GM12878 (cell line): ENCODE results near the gene NR2F6. TPM values are rescaled to one million over a fixed set of nuclear protein-coding genes. Genes with fewer than 3 reads are reported as not detected.

Experiments
- ATAC-seq: fragments of 200-7000 bp; cut with Tn5 transposase; 3 replicates; pipeline ENCODE4 v1.9.1; 2020; ENCODE audit warnings: mild to moderate bottlenecking, moderate library complexity
- BruUV-seq: library from RNA; stranded (reverse); fragments of 400-500 nt; replicated peaks from 2 replicates; lab custom pipeline; 2021; lab: Mats Ljungman, UMichigan
- CTCF ChIA-PET: fragments of 300-600 bp; sonication (Branson Sonifier 250); formaldehyde crosslinking; extraction: SDS; loops from one replicate; lab custom pipeline; 2021; ENCODE audit warnings: inconsistent platforms; lab: Yijun Ruan, JAX
- POLR2A ChIA-PET: fragments of 350-600 bp; formaldehyde crosslinking; extraction: SDS; loops from one replicate; lab custom pipeline; 2021; ENCODE audit warnings: inconsistent platforms; lab: Charles Lee
- RAD21 ChIA-PET: fragments of 300-600 bp; sonication (Branson Sonifier 250); formaldehyde crosslinking; loops from one replicate; lab custom pipeline; 2023; ENCODE audit warnings: antibody characterized with exemption; ENCODE audit not compliant: unreplicated experiment; lab: Charles Lee
- SMC1A ChIA-PET: fragments of 300-600 bp; sonication (Branson Sonifier 250); formaldehyde crosslinking; loops from one replicate; lab custom pipeline; 2023; ENCODE audit not compliant: unreplicated experiment, uncharacterized antibody; lab: Charles Lee
- DNase-seq: peaks from one replicate; pipeline ENCODE4 v3.0.0-alpha.2; 2011; ENCODE audit warnings: low read depth, low spot score
- FAIRE-seq: peaks from 3 replicates; lab custom pipeline; 2011; peaks lifted over from hg19 to GRCh38; lab: Jason Lieb, UNC
- H2AFZ ChIP-seq: 2 replicates; pipeline ENCODE4 v1.6.0; 2011; ENCODE audit warnings: low read depth, low read length, control low read depth; ENCODE audit not compliant: control insufficient read depth
- H3K27ac ChIP-seq: 2 replicates; pipeline ENCODE4 v1.5.1; 2011; ENCODE audit warnings: control low read depth; ENCODE audit not compliant: control insufficient read depth, insufficient read depth
- H3K27me3 ChIP-seq, 2 experiments: replicated peaks in 1 of 2; 2 replicates each; pipeline versions ENCODE4 v1.6.0 to v1.6.1; 2011; ENCODE audit warnings: low read length in 1 of 2; ENCODE audit not compliant: control insufficient read depth in 2 of 2, insufficient read depth in 2 of 2
- H3K36me3 ChIP-seq, 2 experiments: 2 replicates each; pipeline ENCODE4 v1.5.1; 2011; ENCODE audit warnings: low read length in 1 of 2; ENCODE audit not compliant: control insufficient read depth in 2 of 2, insufficient read depth in 2 of 2
- H3K4me1 ChIP-seq: 2 replicates; pipeline ENCODE4 v1.6.1; 2011; ENCODE audit warnings: mild to moderate bottlenecking, low read length, moderate library complexity, mixed read lengths; ENCODE audit not compliant: control insufficient read depth, insufficient read depth
- H3K4me2 ChIP-seq: 2 replicates; pipeline ENCODE4 v1.6.0; 2011; ENCODE audit warnings: control low read depth; ENCODE audit not compliant: control insufficient read depth, insufficient read depth
- H3K4me3 ChIP-seq: fragments of 200-600 bp; sonication (generic); 2 replicates; pipeline ENCODE4 v1.5.1; 2016
- H3K79me2 ChIP-seq: 2 replicates; pipeline ENCODE4 v1.6.0; 2011; ENCODE audit warnings: low read length; ENCODE audit not compliant: control insufficient read depth, insufficient read depth
- H3K9ac ChIP-seq: 2 replicates; pipeline ENCODE4 v1.8.0; 2011; ENCODE audit warnings: low read length, control low read depth, mixed read lengths; ENCODE audit not compliant: control insufficient read depth, insufficient read depth
- H3K9me3 ChIP-seq: replicated peaks from 3 replicates; pipeline ENCODE4 v1.5.1; 2011; ENCODE audit warnings: mild to moderate bottlenecking, low read length; ENCODE audit not compliant: control insufficient read depth, insufficient read depth
- H4K20me1 ChIP-seq: 2 replicates; pipeline ENCODE4 v1.6.0; 2011; ENCODE audit not compliant: control insufficient read depth, insufficient read depth
- WGBS: methylation state at CpG from one replicate; pipeline ENCODE4 v1.1.6; 2016; ENCODE audit warnings: low lambda C conversion rate; ENCODE audit not compliant: insufficient replicate concordance, insufficient coverage; ENCODE audit errors: missing lambda C conversion rate; 5-methylcytosine and 5-hydroxymethylcytosine counted together
- in situ Hi-C: fragments of 300-500 bp; cut with MboI; formaldehyde crosslinking; loops from 9 replicates; pipeline ENCODE4 v1.14.3; 2018; ENCODE audit warnings: mixed read lengths
- intact Hi-C: fragments of 100-400 bp; cut with micrococcal nuclease; formaldehyde crosslinking; loops from one replicate; pipeline ENCODE4 v1.14.2; 2022; ENCODE audit not compliant: unreplicated experiment
- polyA plus RNA-seq, 11 experiments: library from polyadenylated mRNA; depleted of rRNA in 4 of 11; unstranded in 6 of 11; stranded (reverse) in 5 of 11; fragments of >200 nt; fragmentation: Nextera tagmentation in 4 of 11; fragmentation: Illumina TruSeq in 1 of 11; extraction: Ambion mirVana in 4 of 11; extraction: Trizol in 1 of 11; gene quantifications; 1 replicate in 1 of 11; 2 replicates in 10 of 11; pipeline versions ENCODE4 v1.2.1 to v1.2.3, GENCODE V29; 2011 to 2016; ENCODE audit warnings: inconsistent platforms in 2 of 11, missing spikeins in 2 of 11, low read depth in 1 of 11
- total RNA-seq, 4 experiments: library from RNA; depleted of rRNA in 3 of 4; stranded (reverse); fragments of >200 nt in 3 of 4; fragmentation: Illumina TruSeq in 1 of 4; extraction: Trizol in 1 of 4; gene quantifications; 2 replicates each; pipeline versions ENCODE4 v1.2.1 to v1.2.3, GENCODE V29; 2013 to 2021
- TF ChIP-seq, protein P1 (sequence below): IDR thresholded peaks from 2 replicates; pipeline ENCODE4 v1.6.1; 2012; ENCODE audit warnings: low read depth, low read length, improper control_type of control experiment
- TF ChIP-seq, protein P2 (sequence below): IDR thresholded peaks from 2 replicates; pipeline ENCODE4 v1.6.1; 2011; ENCODE audit warnings: borderline replicate concordance, low read depth, mild to moderate bottlenecking, moderate library complexity, low read length; ENCODE audit not compliant: insufficient read depth, poor library complexity, severe bottlenecking

The NR2F6 gene
- total and polyA plus RNA-seq, 10 of the 15 experiments (the other 5 are each of a cell fraction or from before 2014, with no cell fraction given): 0.18 to 15.5 (median 6.1) TPM

DNA sequence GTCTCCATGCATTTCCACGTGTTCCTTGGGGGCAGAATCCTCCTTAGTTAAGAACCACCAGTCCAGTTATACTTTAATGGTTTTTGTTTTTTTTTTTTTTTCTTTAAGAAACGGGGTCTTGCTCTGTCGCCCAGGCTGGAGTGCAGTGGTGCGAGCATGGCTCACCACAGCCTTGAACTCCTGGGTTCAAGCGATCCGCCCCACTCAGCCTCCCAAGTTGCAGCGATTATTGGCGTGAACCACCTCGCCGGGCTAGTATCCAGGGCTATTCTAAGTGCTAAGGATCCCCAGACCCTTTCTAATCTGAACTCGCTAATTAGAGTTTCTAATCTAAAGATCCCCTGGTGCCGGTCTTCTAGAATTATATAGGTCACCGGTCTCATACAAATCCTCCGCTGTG lies 47.9 kb upstream of the NR2F6 start:
- in situ Hi-C loops: loop anchor here (5.0 kb wide), 1 partner anchor 94 kb away; no protein-coding TSS in a partner anchor
- TF ChIP-seq, protein P1, sequence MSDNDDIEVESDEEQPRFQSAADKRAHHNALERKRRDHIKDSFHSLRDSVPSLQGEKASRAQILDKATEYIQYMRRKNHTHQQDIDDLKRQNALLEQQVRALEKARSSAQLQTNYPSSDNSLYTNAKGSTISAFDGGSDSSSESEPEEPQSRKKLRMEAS: no peak
- TF ChIP-seq, protein P2, sequence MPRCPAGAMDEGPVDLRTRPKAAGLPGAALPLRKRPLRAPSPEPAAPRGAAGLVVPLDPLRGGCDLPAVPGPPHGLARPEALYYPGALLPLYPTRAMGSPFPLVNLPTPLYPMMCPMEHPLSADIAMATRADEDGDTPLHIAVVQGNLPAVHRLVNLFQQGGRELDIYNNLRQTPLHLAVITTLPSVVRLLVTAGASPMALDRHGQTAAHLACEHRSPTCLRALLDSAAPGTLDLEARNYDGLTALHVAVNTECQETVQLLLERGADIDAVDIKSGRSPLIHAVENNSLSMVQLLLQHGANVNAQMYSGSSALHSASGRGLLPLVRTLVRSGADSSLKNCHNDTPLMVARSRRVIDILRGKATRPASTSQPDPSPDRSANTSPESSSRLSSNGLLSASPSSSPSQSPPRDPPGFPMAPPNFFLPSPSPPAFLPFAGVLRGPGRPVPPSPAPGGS: peak; percentile 79
- H3K4me1 ChIP-seq: peaks cover 4% of the 10 kb centered on the region; the same call in 1 of the 2 replicates
- WGBS: 81% methylated on average over 14 of the region's 14 CpGs
- ChIA-PET RAD21 (interaction anchor here (0.8 to 3.2 kb wide), 5 partner anchors 9 to 92 kb away, joined by 3 to 17 read pairs (median 5); partner anchors contain the start of genes ABHD8 and MRPL34), CTCF (interaction anchor here (0.7 to 6.5 kb wide), 8 partner anchors 11 to 548 kb away, joined by 3 to 81 read pairs (median 6); partner anchors contain the start of genes ABHD8, ANKLE1, ANO8 and MRPL34), SMC1A (interaction anchor here (0.8 to 2.0 kb wide), 7 partner anchors 9 to 99 kb away, joined by 3 to 9 read pairs (median 4); partner anchors contain the start of genes ANKLE1 and DDA1), POLR2A (interaction anchor here (0.7 to 1.9 kb wide), 4 partner anchors 12 to 935 kb away, joined by 3 to 12 read pairs (median 6); partner anchors contain the start of genes DDA1 and MRPL34)
- no peak overlapping the region for H3K27ac ChIP-seq
- no peak overlapping the region for H3K9ac ChIP-seq
- ATAC-seq (no peak), DNase-seq (no peak), FAIRE-seq (no peak)
- intact Hi-C loops: loop anchor here (1.0 to 5.0 kb wide), 2 partner anchors 44 to 91 kb away; partner anchors contain the start of gene GTPBP3
- no peaks in the 10 kb centered on the region for H3K36me3 ChIP-seq
- TSS peak; percentile 55 for BruUV-seq
- no peaks in the 10 kb centered on the region for H4K20me1 ChIP-seq
- H2AFZ ChIP-seq: no peak overlapping the region
- H3K9me3 ChIP-seq: no peaks in the 10 kb centered on the region; the same call in 1 of the 3 replicates
- no peak overlapping the region for H3K4me3 ChIP-seq
- H3K27me3 ChIP-seq: no peaks in the 10 kb centered on the region
- H3K4me2 ChIP-seq: no peak overlapping the region
- no peaks in the 10 kb centered on the region; the same call in 1 of the 2 replicates for H3K79me2 ChIP-seq
